SK-N-SH treated with all-trans-retinoic acid at 6 μM for 48 hours (cell line): ENCODE measurements around the gene MIOS.
A peak's percentile ranks its signal among the peaks of the same experiment; 100 is the strongest.

Experiments used
- ATAC-seq: fragments of 200-7000 bp; cut with Tn5 transposase; 3 replicates; pipeline ENCODE4 v1.9.1; 2020; ENCODE audit warnings: mild to moderate bottlenecking, moderate library complexity
- ARNTL ChIP-seq: fragments of 450-650 bp; formaldehyde crosslinking; IDR thresholded peaks from 2 replicates; pipeline ENCODE4 v1.5.0; 2020; ENCODE audit warnings: low read depth, mild to moderate bottlenecking, moderate library complexity, borderline replicate concordance
- CSDC2 ChIP-seq: fragments of 250-450 bp; sonication (Bioruptor Pico); IDR thresholded peaks from 2 replicates; pipeline ENCODE4 v1.5.0; 2020; ENCODE audit warnings: mild to moderate bottlenecking, moderate library complexity
- ESRRG ChIP-seq: fragments of 250-450 bp; sonication (Bioruptor Pico); IDR thresholded peaks from 2 replicates; pipeline ENCODE4 v1.6.1; 2021; ENCODE audit warnings: mild to moderate bottlenecking
- GLIS3 ChIP-seq: fragments of 250-450 bp; sonication (Bioruptor Pico); IDR thresholded peaks from 2 replicates; pipeline ENCODE4 v1.5.0; 2020; ENCODE audit warnings: mild to moderate bottlenecking, moderate library complexity
- OSR1 ChIP-seq: fragments of 250-450 bp; sonication (Bioruptor Pico); IDR thresholded peaks from 2 replicates; pipeline ENCODE4 v1.8.0; 2022; ENCODE audit warnings: moderate library complexity, mild to moderate bottlenecking, inconsistent platforms
- PPARA ChIP-seq: fragments of 250-450 bp; sonication (Bioruptor Pico); IDR thresholded peaks from 2 replicates; pipeline ENCODE4 v1.5.0; 2020; ENCODE audit warnings: mild to moderate bottlenecking, borderline replicate concordance
- RARB ChIP-seq: fragments of 250-450 bp; sonication (Bioruptor Pico); IDR thresholded peaks from 2 replicates; pipeline ENCODE4 v1.8.0; 2021; ENCODE audit warnings: mild to moderate bottlenecking, moderate library complexity
- SNAI2 ChIP-seq: fragments of 250-450 bp; sonication (Bioruptor Pico); IDR thresholded peaks from 2 replicates; pipeline ENCODE4 v1.5.0; 2020; ENCODE audit warnings: mild to moderate bottlenecking, moderate library complexity
- TCF4 ChIP-seq: fragments of 250-450 bp; sonication (Bioruptor Pico); IDR thresholded peaks from 2 replicates; pipeline ENCODE4 v1.8.0; 2021; ENCODE audit warnings: mild to moderate bottlenecking, moderate library complexity, borderline replicate concordance
- TOX ChIP-seq: fragments of 250-450 bp; sonication (Bioruptor Pico); IDR thresholded peaks from 2 replicates; pipeline ENCODE4 v1.8.0; 2021; ENCODE audit warnings: mild to moderate bottlenecking, moderate library complexity, borderline replicate concordance
- ZC3H10 ChIP-seq: fragments of 250-450 bp; sonication (Bioruptor Pico); IDR thresholded peaks from 2 replicates; pipeline ENCODE4 v1.5.1; 2021; ENCODE audit warnings: mild to moderate bottlenecking, moderate library complexity
- ZFP3 ChIP-seq: fragments of 250-450 bp; sonication (Bioruptor Pico); IDR thresholded peaks from 2 replicates; pipeline ENCODE4 v1.5.0; 2020; ENCODE audit warnings: mild to moderate bottlenecking, moderate library complexity
- ZFP30 ChIP-seq: fragments of 450-650 bp; formaldehyde crosslinking; IDR thresholded peaks from 2 replicates; pipeline ENCODE4 v1.5.0; 2022; ENCODE audit warnings: mild to moderate bottlenecking, moderate library complexity
- ZNF565 ChIP-seq: fragments of 450-650 bp; formaldehyde crosslinking; conservative IDR thresholded peaks from 2 replicates; pipeline ENCODE4 v1.5.0; 2020; ENCODE audit warnings: low read depth, mild to moderate bottlenecking, moderate library complexity
- ZNF70 ChIP-seq: fragments of 450-650 bp; formaldehyde crosslinking; IDR thresholded peaks from 2 replicates; pipeline ENCODE4 v1.5.0; 2020; ENCODE audit warnings: mild to moderate bottlenecking, moderate library complexity
- ZNF8 ChIP-seq: fragments of 450-650 bp; formaldehyde crosslinking; IDR thresholded peaks from 2 replicates; pipeline ENCODE4 v1.5.0; 2020; ENCODE audit warnings: mild to moderate bottlenecking, moderate library complexity
- TF ChIP-seq, protein P1 (sequence below): fragments of 250-450 bp; sonication (Bioruptor Pico); IDR thresholded peaks from 2 replicates; pipeline ENCODE4 v1.8.0; 2020; ENCODE audit warnings: mild to moderate bottlenecking, moderate library complexity, borderline replicate concordance
- TF ChIP-seq, protein P2 (sequence below): fragments of 250-450 bp; sonication (Bioruptor Pico); IDR thresholded peaks from 2 replicates; pipeline ENCODE4 v1.5.1; 2020; ENCODE audit warnings: low read depth, mild to moderate bottlenecking, moderate library complexity
- TF ChIP-seq, protein P3 (sequence below): fragments of 250-450 bp; sonication (Bioruptor Pico); IDR thresholded peaks from 2 replicates; pipeline ENCODE4 v1.5.1; 2021; ENCODE audit warnings: mild to moderate bottlenecking, moderate library complexity
- TF ChIP-seq, protein P4 (sequence below): fragments of 250-450 bp; sonication (Bioruptor Pico); IDR thresholded peaks from 2 replicates; pipeline ENCODE4 v1.5.0; 2020; ENCODE audit warnings: mild to moderate bottlenecking, moderate library complexity
- TF ChIP-seq, protein P5 (sequence below): fragments of 250-450 bp; sonication (Bioruptor Pico); IDR thresholded peaks from 2 replicates; pipeline ENCODE4 v1.8.0; 2021; ENCODE audit warnings: low read depth, mild to moderate bottlenecking, moderate library complexity, borderline replicate concordance

MIOS gene

DNA sequence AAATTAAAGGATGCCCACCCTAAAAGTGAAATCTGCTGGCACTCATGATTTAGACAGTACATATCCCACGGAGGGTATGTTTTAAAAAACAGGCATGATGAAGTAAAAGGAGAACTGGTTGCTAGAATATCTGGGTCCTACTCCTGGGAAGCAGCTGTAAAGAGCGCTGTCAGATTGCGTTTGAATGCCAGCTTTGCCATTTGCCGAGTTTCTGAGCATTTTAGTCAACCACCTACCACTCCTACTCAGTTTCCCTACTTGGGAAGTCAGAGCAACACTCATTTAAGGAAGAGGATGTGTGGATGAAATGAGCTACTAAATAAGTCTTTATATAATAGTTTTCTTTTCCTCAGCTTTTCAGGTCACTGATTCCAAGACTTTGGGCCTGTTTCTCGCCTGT, 72.7 kb downstream of the MIOS start:
- ATAC-seq = no peak

DNA sequence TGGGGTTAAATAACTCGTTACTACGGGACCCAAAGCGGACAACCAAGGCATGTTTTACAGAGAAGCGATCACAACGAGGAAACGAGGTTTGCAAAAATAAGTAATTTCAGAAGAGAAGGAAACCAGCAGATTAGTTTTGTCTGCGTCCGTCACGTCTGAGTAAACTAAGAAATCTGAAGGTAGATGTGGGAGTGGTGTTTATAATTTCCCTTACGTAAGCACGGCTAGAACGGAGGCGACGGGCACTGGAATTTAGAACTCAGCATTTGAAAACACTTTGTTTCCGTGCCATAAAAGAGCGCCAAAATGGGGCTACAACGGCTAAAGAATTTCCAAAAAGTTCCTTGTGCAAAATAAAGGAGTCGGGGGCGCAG, 73.2 kb downstream of the MIOS start:
- ATAC-seq = peak; percentile 7

More for the DNA sequence above, 72.7 kb downstream of the MIOS start:
- TF ChIP-seq TCF4 (CRISPR knock-in tag) (no peak), OSR1 (no peak), ESRRG (no peak), ARNTL (no peak), ZNF70 (CRISPR knock-in tag) (no peak), TOX (no peak), PPARA (no peak), ZFP3 (CRISPR knock-in tag) (no peak), RARB (CRISPR knock-in tag) (no peak), ZC3H10 (CRISPR knock-in tag) (no peak), ZNF8 (no peak)
- TF ChIP-seq, protein P1, sequence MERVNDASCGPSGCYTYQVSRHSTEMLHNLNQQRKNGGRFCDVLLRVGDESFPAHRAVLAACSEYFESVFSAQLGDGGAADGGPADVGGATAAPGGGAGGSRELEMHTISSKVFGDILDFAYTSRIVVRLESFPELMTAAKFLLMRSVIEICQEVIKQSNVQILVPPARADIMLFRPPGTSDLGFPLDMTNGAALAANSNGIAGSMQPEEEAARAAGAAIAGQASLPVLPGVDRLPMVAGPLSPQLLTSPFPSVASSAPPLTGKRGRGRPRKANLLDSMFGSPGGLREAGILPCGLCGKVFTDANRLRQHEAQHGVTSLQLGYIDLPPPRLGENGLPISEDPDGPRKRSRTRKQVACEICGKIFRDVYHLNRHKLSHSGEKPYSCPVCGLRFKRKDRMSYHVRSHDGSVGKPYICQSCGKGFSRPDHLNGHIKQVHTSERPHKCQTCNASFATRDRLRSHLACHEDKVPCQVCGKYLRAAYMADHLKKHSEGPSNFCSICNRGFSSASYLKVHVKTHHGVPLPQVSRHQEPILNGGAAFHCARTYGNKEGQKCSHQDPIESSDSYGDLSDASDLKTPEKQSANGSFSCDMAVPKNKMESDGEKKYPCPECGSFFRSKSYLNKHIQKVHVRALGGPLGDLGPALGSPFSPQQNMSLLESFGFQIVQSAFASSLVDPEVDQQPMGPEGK (CRISPR knock-in tag) = no peak
- TF ChIP-seq, protein P2, sequence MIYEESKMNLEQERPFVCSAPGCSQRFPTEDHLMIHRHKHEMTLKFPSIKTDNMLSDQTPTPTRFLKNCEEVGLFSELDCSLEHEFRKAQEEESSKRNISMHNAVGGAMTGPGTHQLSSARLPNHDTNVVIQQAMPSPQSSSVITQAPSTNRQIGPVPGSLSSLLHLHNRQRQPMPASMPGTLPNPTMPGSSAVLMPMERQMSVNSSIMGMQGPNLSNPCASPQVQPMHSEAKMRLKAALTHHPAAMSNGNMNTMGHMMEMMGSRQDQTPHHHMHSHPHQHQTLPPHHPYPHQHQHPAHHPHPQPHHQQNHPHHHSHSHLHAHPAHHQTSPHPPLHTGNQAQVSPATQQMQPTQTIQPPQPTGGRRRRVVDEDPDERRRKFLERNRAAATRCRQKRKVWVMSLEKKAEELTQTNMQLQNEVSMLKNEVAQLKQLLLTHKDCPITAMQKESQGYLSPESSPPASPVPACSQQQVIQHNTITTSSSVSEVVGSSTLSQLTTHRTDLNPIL = no peak
- TF ChIP-seq, protein P3, sequence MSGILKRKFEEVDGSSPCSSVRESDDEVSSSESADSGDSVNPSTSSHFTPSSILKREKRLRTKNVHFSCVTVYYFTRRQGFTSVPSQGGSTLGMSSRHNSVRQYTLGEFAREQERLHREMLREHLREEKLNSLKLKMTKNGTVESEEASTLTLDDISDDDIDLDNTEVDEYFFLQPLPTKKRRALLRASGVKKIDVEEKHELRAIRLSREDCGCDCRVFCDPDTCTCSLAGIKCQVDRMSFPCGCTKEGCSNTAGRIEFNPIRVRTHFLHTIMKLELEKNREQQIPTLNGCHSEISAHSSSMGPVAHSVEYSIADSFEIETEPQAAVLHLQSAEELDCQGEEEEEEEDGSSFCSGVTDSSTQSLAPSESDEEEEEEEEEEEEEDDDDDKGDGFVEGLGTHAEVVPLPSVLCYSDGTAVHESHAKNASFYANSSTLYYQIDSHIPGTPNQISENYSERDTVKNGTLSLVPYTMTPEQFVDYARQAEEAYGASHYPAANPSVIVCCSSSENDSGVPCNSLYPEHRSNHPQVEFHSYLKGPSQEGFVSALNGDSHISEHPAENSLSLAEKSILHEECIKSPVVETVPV (CRISPR knock-in tag) = no peak

DNA sequence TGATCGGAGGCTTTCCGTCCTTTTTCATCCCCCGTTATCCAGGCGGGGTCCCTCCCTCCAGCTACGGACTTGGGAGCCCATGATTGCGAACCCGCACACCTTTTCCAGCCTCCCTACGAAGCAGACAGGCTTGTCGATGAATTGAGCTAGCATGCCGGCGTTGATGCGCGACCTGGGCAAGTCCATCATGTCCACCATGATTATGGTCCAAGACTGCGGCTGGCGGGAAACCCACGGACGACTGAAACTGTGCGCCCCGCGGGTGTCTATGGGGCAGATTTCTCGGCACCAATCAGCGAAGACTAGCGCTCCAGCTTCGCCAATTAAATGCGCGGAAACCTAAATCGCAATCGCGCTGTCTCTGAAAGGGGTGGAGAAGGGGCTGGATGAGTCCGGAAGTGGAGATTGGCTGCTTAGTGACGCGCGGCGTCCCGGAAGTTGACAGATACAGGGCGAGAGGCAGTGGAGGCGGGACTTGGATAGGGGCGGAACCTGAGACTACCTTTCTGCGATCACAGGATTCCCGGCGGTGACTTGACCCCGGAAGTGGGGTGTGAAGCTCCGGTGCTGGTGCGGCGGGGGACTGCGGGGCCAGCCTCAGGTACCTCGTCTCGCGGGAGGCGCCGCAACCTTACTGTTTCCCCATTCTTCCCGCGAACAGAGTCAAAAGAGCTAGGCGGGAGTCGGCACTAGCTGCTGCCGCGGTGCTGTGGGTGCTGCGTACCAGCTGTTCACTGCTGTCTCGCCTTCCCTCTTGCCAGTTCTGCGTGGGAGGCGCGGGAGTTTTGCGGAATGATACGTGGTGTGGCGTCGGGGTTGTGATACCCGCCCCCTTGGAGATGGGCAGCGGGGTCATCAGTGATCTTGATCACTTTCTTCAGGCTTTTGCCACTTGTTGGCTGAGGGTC, 73.8 kb downstream of the MIOS start, which contains the start of gene UMAD1:
TSS of gene UMAD1 (plus strand) at position 532 of the 908 bp plus-strand sequence. CDS start 32,620 bp downstream, outside the sequence.
- peak; percentile 96 for ATAC-seq
- TF ChIP-seq CSDC2 = no peak
- no peak for TF ChIP-seq PPARA
- no peak for TF ChIP-seq ZNF565 (CRISPR knock-in tag)
- no peak for TF ChIP-seq ZFP30 (CRISPR knock-in tag)
- no peak for TF ChIP-seq ESRRG
- no peak; the same call in 1 of the 2 replicates for TF ChIP-seq TCF4 (CRISPR knock-in tag)
- 0 out of 2 replicates have a peak, but pooled peaks have one; percentile 22 for TF ChIP-seq ZNF8
- no peak for TF ChIP-seq OSR1

More for the DNA sequence above, 73.2 kb downstream of the MIOS start:
- TF ChIP-seq, protein P3 (CRISPR knock-in tag) = no peak
- TF ChIP-seq ZNF565 (CRISPR knock-in tag) (no peak), ARNTL (no peak), ZC3H10 (CRISPR knock-in tag) (no peak), ESRRG (no peak), TOX (no peak)

DNA sequence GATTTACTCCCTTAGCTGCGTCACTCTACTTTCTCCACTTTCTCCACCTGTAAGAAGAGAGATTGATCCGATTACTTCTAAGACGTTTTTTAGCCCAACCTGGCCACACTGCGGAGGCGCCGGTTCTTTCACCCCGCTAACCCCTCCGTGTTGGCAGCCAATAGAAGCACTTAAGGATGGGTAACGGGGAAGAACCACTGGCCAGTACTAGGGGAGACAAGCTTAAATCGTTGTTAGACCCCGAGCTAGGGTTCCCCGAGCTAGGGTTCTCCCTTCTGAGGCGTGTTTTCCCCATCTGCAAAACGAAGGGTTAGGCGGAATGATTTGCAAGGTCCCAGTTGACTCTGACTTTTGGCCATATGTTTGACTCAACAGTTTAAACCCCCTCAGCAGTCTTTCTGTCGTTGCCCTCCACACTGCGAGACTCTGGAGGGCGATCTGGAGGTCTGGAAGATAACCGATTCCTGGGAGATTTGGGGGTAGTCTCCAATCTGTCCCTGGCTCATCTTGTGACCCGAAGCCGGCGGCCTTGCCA, 74.5 kb downstream of the MIOS start:
- TF ChIP-seq, protein P1 (CRISPR knock-in tag) = no peak
- no peak for TF ChIP-seq PPARA
- no peak for TF ChIP-seq GLIS3
- TF ChIP-seq ZNF8 = 0 out of 2 replicates have a peak, but pooled peaks have one; percentile 2
- TF ChIP-seq, protein P4, sequence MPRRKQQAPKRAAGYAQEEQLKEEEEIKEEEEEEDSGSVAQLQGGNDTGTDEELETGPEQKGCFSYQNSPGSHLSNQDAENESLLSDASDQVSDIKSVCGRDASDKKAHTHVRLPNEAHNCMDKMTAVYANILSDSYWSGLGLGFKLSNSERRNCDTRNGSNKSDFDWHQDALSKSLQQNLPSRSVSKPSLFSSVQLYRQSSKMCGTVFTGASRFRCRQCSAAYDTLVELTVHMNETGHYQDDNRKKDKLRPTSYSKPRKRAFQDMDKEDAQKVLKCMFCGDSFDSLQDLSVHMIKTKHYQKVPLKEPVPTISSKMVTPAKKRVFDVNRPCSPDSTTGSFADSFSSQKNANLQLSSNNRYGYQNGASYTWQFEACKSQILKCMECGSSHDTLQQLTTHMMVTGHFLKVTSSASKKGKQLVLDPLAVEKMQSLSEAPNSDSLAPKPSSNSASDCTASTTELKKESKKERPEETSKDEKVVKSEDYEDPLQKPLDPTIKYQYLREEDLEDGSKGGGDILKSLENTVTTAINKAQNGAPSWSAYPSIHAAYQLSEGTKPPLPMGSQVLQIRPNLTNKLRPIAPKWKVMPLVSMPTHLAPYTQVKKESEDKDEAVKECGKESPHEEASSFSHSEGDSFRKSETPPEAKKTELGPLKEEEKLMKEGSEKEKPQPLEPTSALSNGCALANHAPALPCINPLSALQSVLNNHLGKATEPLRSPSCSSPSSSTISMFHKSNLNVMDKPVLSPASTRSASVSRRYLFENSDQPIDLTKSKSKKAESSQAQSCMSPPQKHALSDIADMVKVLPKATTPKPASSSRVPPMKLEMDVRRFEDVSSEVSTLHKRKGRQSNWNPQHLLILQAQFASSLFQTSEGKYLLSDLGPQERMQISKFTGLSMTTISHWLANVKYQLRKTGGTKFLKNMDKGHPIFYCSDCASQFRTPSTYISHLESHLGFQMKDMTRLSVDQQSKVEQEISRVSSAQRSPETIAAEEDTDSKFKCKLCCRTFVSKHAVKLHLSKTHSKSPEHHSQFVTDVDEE (CRISPR knock-in tag) = 0 out of 2 replicates have a peak, but pooled peaks have one; percentile 9
- no peak for TF ChIP-seq SNAI2 (CRISPR knock-in tag)
- no peak for TF ChIP-seq ESRRG
- TF ChIP-seq, protein P5, sequence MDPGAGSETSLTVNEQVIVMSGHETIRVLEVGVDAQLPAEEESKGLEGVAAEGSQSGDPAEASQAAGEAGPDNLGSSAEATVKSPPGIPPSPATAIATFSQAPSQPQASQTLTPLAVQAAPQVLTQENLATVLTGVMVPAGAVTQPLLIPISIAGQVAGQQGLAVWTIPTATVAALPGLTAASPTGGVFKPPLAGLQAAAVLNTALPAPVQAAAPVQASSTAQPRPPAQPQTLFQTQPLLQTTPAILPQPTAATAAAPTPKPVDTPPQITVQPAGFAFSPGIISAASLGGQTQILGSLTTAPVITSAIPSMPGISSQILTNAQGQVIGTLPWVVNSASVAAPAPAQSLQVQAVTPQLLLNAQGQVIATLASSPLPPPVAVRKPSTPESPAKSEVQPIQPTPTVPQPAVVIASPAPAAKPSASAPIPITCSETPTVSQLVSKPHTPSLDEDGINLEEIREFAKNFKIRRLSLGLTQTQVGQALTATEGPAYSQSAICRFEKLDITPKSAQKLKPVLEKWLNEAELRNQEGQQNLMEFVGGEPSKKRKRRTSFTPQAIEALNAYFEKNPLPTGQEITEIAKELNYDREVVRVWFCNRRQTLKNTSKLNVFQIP (CRISPR knock-in tag) = no peak
- no peak for TF ChIP-seq RARB (CRISPR knock-in tag)
- peak; percentile 13 for ATAC-seq
